ENCODE results near the gene RCC2. TPM values are rescaled to one million over a fixed set of nuclear protein-coding genes. Genes with fewer than 3 reads are reported as not detected.
A peak's percentile ranks its signal among the peaks of the same experiment; 100 is the strongest.
"Not testable (repeated sequence)": the region's sequence is repeated elsewhere in the genome, so short reads cannot be mapped to it uniquely, and the experiment has no call there.

Gene RCC2
- total RNA-seq, 4 donors from 2014 or later = 5.7 to 11.5 (median 7.8) TPM

DNA sequence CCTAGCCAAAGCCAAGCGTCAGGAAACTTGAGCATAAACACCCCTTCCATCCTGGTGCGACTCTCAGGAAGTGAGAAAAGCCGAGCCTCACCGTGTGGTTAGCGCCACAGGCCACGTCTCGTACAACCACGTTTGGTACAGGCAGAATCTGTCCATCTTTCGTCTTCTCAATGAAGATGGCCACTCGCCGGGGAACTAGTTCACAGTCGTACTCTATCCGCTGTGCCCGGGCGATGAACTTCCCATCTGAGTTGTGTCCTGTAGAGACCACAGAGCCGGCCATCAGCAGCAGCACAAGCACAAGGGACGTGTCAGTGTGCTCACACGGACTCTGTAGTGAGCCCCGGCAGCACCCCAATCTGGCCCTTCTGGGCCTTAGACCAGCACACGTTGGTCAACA, 23.1 kb downstream of the RCC2 start:
- Histone ChIP-seq H3K4me1 (peaks cover 12 to 19% of the 10 kb centered on the region in 2 donors), H3K36me3 (peaks cover 0 to 86% of the 10 kb centered on the region in 2 donors), H3K9me3 (no peaks in the 10 kb centered on the region), H3K27me3 (no peaks in the 10 kb centered on the region), H3K4me3 (no peak overlapping the region), H3K27ac (no peak overlapping the region)
- no peak for DNase-seq
- TF ChIP-seq CTCF (IDR thresholded peaks at IDR 0.05 in 4 of 5, conservative IDR thresholded peaks at IDR 0.05 in 1 of 5) (no peak), POLR2A (IDR thresholded peaks at IDR 0.05) (no peak)
- in situ Hi-C loops (cut with MboI; ENCODE audit: low sequenced_read_pairs in 4 of 4) (loop anchor here in 1 of 4 donors (10.0 kb wide), 1 partner anchor 68 kb away; no protein-coding TSS in a partner anchor), intact Hi-C loops (cut with DNase I; ENCODE audit: low total_unique reads) (no loop called here)
- no peak for ATAC-seq

GRCh38 chr1:17414022-17414421, 25.5 kb downstream of the RCC2 start:
- no peak overlapping the region for H3K27ac ChIP-seq
- no peaks in the 10 kb centered on the region for H3K9me3 ChIP-seq
- intact Hi-C loops (cut with DNase I; ENCODE audit: low total_unique reads) (no loop called here), in situ Hi-C loops (cut with MboI; ENCODE audit: low sequenced_read_pairs in 4 of 4) (loop anchor here in 1 of 4 donors (10.0 kb wide), 1 partner anchor 71 kb away; no protein-coding TSS in a partner anchor)
- no peaks in the 10 kb centered on the region for H3K27me3 ChIP-seq
- DNase-seq (no peak), ATAC-seq (no peak)
- TF ChIP-seq POLR2A (IDR thresholded peaks at IDR 0.05) (no peak), CTCF (IDR thresholded peaks at IDR 0.05 in 4 of 5, conservative IDR thresholded peaks at IDR 0.05 in 1 of 5) (no peak)
- H3K36me3 ChIP-seq = peaks cover 0 to 100% of the 10 kb centered on the region in 2 donors
- peaks cover 6 to 12% of the 10 kb centered on the region in 2 donors for H3K4me1 ChIP-seq
- H3K4me3 ChIP-seq = no peak overlapping the region

DNA sequence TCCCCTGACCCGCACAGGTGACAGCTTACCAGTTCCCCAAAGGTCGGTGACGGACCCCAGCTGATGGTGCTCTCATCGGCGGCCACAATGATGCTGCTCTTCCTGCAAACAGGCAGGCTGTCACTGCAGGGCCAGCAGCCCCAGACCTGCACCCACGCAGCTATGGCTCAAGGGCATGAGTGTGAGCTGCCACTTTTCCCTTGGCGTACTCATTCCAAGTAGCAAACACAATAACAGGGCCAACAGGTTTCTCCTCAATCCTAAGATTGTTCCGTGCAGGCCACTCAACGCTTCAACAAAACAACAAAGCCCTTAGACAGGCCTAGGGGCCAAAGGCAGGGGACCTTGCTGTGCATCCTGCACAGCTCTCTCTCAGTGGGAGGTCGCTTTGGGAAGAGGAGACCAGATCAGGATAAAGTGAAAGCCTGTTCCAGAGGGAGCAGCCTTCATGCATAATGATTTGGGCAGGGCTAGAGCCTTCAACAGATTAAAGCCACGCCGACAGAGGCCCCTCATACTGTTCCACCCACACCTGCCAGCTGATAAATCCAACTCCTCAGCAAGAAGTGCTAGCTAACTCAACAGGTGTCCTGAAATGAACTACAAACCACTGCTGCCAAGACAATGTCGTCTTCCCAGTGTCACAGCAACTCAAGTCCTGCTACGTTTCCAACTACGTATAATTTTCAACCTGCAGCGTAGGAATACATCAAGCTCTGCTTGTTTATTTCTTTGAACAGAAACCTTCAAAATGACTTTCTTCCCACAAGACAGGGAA, 27.2 kb downstream of the RCC2 start:
- no peaks in the 10 kb centered on the region for H3K27me3 ChIP-seq
- ATAC-seq (peak in 1 of 2 donors; percentile 82), DNase-seq (no peak)
- H3K9me3 ChIP-seq = no peaks in the 10 kb centered on the region
- H3K4me3 ChIP-seq = no peak overlapping the region
- intact Hi-C loops (cut with DNase I; ENCODE audit: low total_unique reads) = no loop called here
- in situ Hi-C loops (cut with MboI; ENCODE audit: low sequenced_read_pairs in 4 of 4) = loop anchor here in 1 of 4 donors (10.0 kb wide), 1 partner anchor 73 kb away; no protein-coding TSS in a partner anchor
- peaks cover 0 to 95% of the 10 kb centered on the region in 2 donors for H3K36me3 ChIP-seq
- H3K4me1 ChIP-seq = peaks cover 6 to 11% of the 10 kb centered on the region in 2 donors
- peak overlapping the region in 1 of 4 donors; percentile 61 for H3K27ac ChIP-seq
- no peak for TF ChIP-seq POLR2A (IDR thresholded peaks at IDR 0.05)

- DNase-seq = no peak
- Histone ChIP-seq H3K4me3 (no peak overlapping the region), H3K4me1 (peaks cover 6 to 14% of the 10 kb centered on the region in 2 donors), H3K36me3 (peaks cover 0 to 69% of the 10 kb centered on the region in 2 donors), H3K27ac (no peak overlapping the region), H3K9me3 (no peaks in the 10 kb centered on the region), H3K27me3 (no peaks in the 10 kb centered on the region)
- ATAC-seq = no peak
- intact Hi-C loops (cut with DNase I; ENCODE audit: low total_unique reads) = no loop called here
- TF ChIP-seq CTCF (IDR thresholded peaks at IDR 0.05 in 4 of 5, conservative IDR thresholded peaks at IDR 0.05 in 1 of 5) = no peak
- no peak for TF ChIP-seq POLR2A (IDR thresholded peaks at IDR 0.05)
- in situ Hi-C loops (cut with MboI; ENCODE audit: low sequenced_read_pairs in 4 of 4) = no loop called here
Observed at GRCh38 chr1:17409391-17409811, 30.1 kb downstream of the RCC2 start.

DNA sequence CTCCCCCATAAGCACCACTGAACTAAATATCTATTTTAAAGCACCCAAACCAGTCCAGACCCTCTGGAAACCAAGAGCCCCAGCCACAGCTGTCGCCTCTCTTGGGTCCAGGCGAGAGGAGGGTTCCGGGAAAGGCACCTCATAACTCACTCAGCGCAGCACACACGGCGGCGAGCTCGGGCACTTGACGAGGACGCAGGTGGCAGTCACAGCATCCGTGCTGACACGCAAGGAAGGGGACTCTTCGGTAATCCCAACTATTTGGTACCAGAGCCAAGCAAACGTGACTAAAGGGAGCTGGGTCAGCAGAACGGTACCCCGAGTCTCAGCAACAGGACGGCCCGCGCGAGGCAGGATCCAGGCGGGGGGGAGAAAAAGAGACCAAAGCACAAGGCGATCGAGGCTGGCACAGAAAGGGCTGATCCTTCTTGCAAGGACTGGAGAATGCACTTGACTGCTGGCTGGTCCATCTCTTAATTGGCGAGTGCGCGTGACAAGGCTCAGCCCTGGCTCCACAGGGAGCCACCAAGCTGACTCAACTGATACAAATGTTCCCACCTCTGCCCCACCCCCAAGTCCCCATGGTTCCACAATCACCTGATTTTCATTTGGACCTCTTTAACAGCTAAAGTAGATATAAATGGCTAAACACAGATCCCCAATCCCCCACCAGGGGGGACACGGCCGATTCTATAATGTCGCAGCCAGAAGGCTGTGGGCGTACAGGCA, 31.5 kb downstream of the RCC2 start:
- intact Hi-C loops (cut with DNase I; ENCODE audit: low total_unique reads); H3K27me3 ChIP-seq; in situ Hi-C loops (cut with MboI; ENCODE audit: low sequenced_read_pairs in 4 of 4); H3K9me3 ChIP-seq; H3K4me3 ChIP-seq; DNase-seq; H3K27ac ChIP-seq; ATAC-seq: not testable (repeated sequence)
- Histone ChIP-seq H3K4me1 (peaks cover 6 to 13% of the 10 kb centered on the region in 2 donors), H3K36me3 (peaks cover 0 to 55% of the 10 kb centered on the region in 2 donors)

GRCh38 chr1:17406760-17407475, 32.6 kb downstream of the RCC2 start:
- H3K27ac ChIP-seq; in situ Hi-C loops (cut with MboI; ENCODE audit: low sequenced_read_pairs in 4 of 4); DNase-seq; ATAC-seq; H3K9me3 ChIP-seq; H3K27me3 ChIP-seq; H3K4me1 ChIP-seq; H3K4me3 ChIP-seq; intact Hi-C loops (cut with DNase I; ENCODE audit: low total_unique reads): not testable (repeated sequence)
- H3K36me3 ChIP-seq = peaks cover 0 to 45% of the 10 kb centered on the region in 2 donors

Measured in gastrocnemius medialis (tissue), 4 donors.